Choroid plexus epithelial cell (primary cell): ENCODE results near the gene EPYC.

ENCODE experiments used
- DNase-seq: peaks from one replicate; pipeline ENCODE4 v3.0.0-alpha.2; 2010; ENCODE audit warnings: low read depth
- H3K4me3 ChIP-seq: 2 replicates; pipeline ENCODE4 v1.5.1; 2011; ENCODE audit warnings: low read depth, mild to moderate bottlenecking, control low read depth, low read length, moderate library complexity
- CTCF ChIP-seq: conservative IDR thresholded peaks from 2 replicates; pipeline ENCODE4 v1.5.1; 2011; ENCODE audit warnings: low read depth, mild to moderate bottlenecking, control low read depth, inconsistent platforms, low read length, moderate library complexity

EPYC gene

GRCh38 chr12:90959538-90960139, 45.1 kb downstream of the EPYC start:
- H3K4me3 ChIP-seq = no peak overlapping the region
- peak; percentile 82 for TF ChIP-seq CTCF
- peak; percentile 79 for DNase-seq

GRCh38 chr12:90959032-90959431, 45.7 kb downstream of the EPYC start:
- DNase-seq = peak; percentile 57
- H3K4me3 ChIP-seq = no peak overlapping the region
- peak; percentile 41 for TF ChIP-seq CTCF

GRCh38 chr12:90958347-90958746, 46.4 kb downstream of the EPYC start:
- no peak overlapping the region for H3K4me3 ChIP-seq
- no peak for DNase-seq
- TF ChIP-seq CTCF = no peak

GRCh38 chr12:90954921-90955320, 49.9 kb downstream of the EPYC start, which contains the start of gene CCER1:
Gene CCER1 (minus strand): TSS chr12:90955176. CDS start chr12:90954742, 434 bp downstream.
- H3K4me3 ChIP-seq = no peak within 1 kb of the TSS
- DNase-seq = no peak
- TF ChIP-seq CTCF = no peak

- no peak for TF ChIP-seq CTCF
- DNase-seq = no peak
- no peak overlapping the region for H3K4me3 ChIP-seq
These were observed 50.3 kb downstream of the EPYC start for GRCh38 chr12:90954428-90954827.

GRCh38 chr12:90953956-90954421, 50.8 kb downstream of the EPYC start:
- H3K4me3 ChIP-seq = no peak overlapping the region
- peak; percentile 35 for TF ChIP-seq CTCF
- no peak for DNase-seq
